ENCODE data around the gene ZNF106.
A peak's percentile ranks its signal among the peaks of the same experiment; 100 is the strongest.

ZNF106 gene

DNA sequence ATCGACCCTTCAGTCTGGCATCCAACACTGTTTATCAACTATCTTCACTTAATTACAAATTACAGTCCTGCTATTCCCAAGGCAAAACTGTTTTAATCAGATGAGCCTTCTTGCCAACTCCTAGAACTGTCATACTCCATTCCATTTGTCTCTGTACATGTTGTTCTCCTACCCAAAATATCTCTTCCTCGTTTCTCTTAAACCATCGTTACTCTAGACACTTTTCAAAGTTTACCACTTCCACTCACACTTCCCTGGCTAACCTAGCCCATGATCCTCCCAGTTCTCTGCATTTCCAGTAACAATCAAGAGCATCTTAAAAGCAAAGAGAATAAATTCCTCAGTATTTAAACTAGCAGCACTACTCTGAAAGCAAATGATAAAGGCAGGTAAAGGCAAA, 19.9 kb downstream of the ZNF106 start:
- DNase-seq = no peak

- DNase-seq = no peak
Observed at GRCh38 chr15:42465520-42466259, 25.3 kb downstream of the ZNF106 start.

DNA sequence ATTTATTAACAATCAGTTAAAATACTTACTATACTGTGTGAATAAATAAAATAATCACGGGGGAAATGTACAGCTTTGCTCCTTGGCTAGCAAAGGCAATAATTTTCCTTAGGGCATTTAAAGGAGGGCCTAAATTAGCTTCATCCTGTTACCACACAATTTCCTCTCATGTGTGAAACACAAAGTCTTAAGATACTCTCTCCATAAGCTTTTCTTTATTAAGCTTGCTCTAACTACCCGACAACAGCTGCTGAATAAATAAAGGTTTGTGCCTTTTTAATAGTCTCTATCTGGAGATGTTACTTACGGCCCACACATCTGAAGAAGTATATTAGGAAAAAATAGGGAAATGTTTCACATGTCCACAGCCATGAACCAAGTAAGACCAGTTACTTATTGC, 29.7 kb downstream of the ZNF106 start:
- no peak for DNase-seq

DNA sequence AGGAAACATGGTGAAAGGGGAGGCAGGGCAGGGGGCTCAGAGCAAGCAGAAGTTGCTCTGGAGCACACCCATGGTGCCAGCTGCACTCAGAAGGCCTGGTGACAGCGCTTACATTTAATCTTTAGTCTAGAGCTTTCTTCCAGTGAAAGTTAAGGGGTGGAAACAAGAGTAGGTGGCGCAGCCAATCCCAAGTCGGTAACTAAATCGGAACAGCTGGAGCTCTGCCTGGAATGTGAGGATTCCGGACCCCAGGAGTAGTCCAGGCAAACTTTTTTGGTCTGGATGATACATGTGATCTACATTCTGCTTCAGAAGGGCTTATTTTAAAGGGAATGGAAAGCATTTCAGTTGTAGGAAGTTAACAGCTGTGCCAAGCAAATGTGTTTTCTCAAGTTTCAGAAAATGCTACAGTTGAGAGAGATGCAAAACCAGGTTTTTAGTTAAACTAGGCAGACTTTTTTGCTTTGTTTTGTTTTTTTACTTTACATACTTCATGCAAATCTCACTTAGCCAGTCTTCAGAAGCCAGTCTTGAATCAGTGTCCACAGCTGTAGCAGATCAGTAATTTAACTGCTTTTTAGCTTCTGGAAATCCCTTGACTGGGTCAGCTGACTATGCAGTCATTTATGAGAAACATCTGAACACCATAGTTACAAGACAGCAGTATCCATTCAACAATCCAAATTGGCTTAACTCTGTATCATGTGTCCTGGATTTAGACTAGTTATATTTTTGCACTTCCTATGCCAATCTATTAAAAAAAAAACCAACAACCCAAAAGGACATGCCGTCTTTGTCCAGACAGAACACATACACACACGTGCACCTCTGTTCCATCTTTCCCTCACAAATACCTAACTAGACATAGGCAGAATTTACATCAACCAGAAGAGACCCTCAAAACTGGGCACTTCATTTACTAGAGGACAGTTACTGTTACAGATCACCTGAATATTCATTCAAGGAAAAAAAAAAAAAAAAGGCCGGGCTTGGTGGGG, 33.2 kb downstream of the ZNF106 start:
- DNase-seq = peak; percentile 88

- no peak for DNase-seq
Observed at GRCh38 chr15:42456971-42457370, 34.0 kb downstream of the ZNF106 start.

GRCh38 chr15:42456531-42456930, 34.4 kb downstream of the ZNF106 start:
- no peak for DNase-seq

- DNase-seq = no peak
Observed at GRCh38 chr15:42453826-42454225, 37.1 kb downstream of the ZNF106 start.

GRCh38 chr15:42450425-42450790, 40.5 kb downstream of the ZNF106 start:
- no peak for DNase-seq

GRCh38 chr15:42449770-42450424, 41.0 kb downstream of the ZNF106 start:
- no peak for DNase-seq

- no peak for DNase-seq
Observed at GRCh38 chr15:42448281-42448680, 42.7 kb downstream of the ZNF106 start.

DNA sequence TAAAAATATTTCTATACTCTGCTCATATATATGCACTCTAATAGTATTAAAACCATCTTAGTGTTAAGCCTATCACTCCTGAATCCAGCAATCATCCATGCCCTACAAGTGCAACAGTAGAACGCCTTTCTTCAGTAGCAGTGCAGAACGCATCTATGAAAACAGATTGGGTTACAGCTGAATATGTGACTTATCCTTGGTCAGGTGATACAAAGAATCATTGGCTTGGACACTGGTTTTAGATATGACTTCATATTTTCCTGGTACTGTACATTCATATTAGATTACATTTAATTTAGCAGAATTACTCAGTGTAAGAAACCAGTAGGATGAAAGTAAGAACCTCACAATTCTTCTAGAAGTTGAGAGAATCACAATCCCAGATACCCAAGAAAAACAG, 43.3 kb downstream of the ZNF106 start:
- no peak for DNase-seq

GRCh38 chr15:42445551-42445950, 45.4 kb downstream of the ZNF106 start:
- no peak for DNase-seq

DNA sequence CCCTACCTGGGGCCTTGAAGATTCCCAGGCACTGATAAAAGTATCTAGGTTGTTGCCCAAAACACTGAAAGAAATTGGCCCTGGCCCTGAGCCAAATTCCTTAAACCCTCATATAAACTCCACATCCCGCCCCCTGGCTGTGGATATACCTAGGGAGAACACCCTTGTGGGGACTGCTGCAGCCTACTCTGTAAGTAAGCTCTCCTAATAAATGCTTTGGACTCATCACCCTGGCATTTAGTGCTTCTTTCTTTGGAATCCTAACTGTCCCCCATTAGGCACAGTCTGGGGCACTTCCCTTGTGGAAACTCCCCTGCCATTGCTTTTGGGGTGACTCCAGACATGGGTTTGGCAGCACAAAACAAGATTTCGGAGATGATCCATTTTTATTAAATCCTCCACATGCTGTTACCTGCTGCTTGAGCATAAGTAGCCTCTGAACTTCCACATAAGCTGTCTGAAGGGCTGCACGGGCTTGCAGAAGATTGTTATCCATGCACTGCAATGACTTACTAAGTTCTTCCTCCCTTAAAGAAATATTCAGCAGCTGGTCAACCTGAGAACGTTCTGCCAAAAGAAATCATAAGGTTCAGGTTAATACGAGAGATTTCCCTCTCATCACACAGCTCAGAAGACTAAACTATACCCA, 46.4 kb downstream of the ZNF106 start:
- no peak for DNase-seq

DNA sequence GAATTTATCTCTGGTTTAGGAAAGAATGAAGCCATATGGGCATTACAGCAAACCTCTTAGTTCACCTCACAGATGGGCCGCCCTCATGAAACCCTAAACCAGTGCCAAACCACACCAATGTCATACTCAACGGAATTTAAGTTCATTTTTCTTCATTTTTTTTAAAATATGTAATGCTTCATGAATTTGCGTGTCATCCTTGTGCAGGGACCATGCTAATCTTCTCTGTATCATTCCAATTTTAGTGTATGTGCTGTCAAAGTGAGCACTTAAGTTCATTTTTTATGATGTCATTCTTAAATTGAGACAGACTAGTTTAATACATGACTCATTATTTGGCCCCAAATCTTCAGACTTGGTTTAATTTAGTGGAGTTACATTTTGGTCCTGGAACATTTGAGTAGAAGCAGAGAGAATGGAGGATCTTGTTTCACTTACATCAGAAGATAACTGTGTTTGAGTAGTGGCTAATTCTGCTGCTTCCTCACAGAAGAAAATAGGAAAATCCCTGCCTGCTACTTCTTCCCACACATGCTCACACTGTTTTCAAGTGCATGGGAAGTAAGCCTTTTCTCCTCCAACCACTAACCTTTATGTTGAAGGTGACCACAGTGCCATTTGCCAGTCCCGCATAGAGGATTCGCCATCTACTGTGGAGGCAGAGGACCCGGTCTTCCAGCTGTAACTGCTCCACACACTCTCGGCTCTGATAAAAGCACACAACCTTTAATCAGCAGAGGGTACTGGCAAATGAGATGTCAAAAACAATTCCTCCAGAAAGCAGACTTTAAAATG, 63.3 kb downstream of the ZNF106 start:
- DNase-seq = peak; percentile 90

GRCh38 chr15:42421376-42421775, 69.6 kb downstream of the ZNF106 start:
- no peak for DNase-seq

DNA sequence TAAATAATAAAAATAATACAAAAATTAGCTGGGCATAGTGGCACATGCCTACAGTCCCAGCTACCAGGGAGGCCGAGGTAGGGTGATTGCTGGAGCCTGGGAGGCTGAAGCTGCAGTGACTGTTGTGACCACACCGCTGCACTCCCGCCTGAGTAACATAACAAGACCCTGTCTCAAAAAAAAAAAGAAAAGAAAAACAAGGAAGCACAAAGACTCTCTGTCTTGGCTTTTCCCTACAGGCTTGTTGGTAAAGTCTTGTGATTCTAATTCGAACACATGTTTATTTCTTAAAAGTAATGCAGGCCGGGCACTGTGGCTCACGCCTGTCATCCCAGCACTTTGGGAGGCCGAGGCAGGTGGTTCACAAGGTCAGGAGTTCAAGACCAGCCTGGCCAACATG, 71.6 kb downstream of the ZNF106 start:
- no peak for DNase-seq

DNA sequence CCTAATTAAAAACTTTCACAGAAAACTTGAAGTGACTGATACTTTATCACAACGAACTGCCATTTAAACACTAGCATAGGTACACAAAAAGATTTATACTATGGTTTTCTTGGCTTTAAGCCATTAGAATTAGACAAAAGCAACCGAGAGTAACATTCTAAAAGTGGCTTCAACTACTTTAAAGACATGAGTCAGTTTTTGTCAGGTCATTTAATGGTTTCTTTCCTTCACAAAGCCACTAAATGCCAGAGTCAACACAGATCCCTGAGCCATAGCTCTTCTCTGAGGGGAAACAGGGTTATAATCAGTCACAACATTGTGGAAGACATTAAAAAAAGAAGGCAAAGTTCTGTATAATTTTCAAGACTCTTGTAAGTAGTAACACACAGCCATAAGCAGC, 77.0 kb downstream of the ZNF106 start:
- DNase-seq = no peak

DNA sequence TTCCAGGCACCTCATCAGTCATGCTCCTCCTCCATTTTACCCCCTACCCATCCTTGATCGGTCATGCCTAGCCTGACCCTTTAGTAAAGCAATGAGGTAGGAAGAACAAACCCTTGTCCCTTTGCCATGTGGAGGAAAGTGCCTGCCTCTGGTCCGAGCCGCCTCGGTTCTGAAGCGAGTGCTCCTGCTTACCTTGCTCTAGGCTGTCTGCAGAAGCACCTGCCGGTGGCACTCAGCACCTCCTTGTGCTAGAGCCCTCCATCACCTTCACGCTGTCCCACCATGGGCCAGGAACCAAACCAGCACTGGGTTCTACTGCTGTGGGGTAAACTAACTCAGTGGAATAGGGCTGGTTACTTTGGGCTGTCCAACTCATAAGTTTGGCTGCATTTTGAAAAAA, 79.1 kb downstream of the ZNF106 start:
- no peak for DNase-seq

DNA sequence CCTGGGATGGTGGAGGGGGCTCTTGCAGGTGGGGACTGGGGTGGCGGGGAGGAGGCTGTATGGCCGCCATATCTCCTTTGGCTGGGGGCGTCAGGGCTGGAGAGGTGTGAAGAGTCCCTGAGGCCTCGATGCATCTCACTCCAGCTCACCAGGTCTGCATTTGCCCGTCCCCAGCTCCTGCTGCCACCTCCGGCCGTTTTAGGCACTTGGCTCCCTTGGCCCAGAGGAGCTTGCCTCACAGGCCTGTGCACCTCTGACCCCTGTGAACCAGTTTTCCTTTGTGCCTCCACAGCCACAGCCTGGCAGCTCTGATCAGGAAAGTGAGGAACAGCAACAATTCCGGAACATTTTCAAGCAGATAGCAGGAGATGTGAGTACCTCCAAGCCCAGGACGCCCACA, 81.9 kb downstream of the ZNF106 start:
- DNase-seq = no peak

GRCh38 chr15:42408178-42408577, 82.8 kb downstream of the ZNF106 start:
- no peak for DNase-seq

- DNase-seq = no peak
Observed at GRCh38 chr15:42405863-42406482, 85.0 kb downstream of the ZNF106 start.
